NCI-H2196 treated with DMSO at 0.1 percent for 48 hours (cell line): Measurements from ENCODE around the gene CD101.

Source experiments
- DNase-seq: peaks from one replicate; lab custom pipeline; 2025; ENCODE audit not compliant: unreplicated experiment; lab: John Stamatoyannopoulos, UW

Gene CD101

GRCh38 chr1:117047271-117047670 is 45.7 kb downstream of the CD101 start:
- no peak for DNase-seq

GRCh38 chr1:117049857-117050256 is 48.3 kb downstream of the CD101 start:
- DNase-seq: no peak

GRCh38 chr1:117051224-117052064 is 49.9 kb downstream of the CD101 start:
- DNase-seq: no peak

- no peak for DNase-seq
Measured at GRCh38 chr1:117054068-117054467, 52.5 kb downstream of the CD101 start.

GRCh38 chr1:117058810-117059209 is 57.2 kb downstream of the CD101 start:
- DNase-seq: no peak

- peak; percentile 58 for DNase-seq
Measured at GRCh38 chr1:117059334-117059677, 57.7 kb downstream of the CD101 start.

- DNase-seq: peak; percentile 99
Measured at GRCh38 chr1:117059678-117060440, 58.3 kb downstream of the CD101 start, which contains the start of gene TTF2. TTF2 (plus strand) TSS chr1:117060326; CDS start chr1:117060347, 21 bp downstream.

- no peak for DNase-seq
Measured at GRCh38 chr1:117060441-117061317, 59.1 kb downstream of the CD101 start.

GRCh38 chr1:117061986-117062415 is 60.4 kb downstream of the CD101 start:
- no peak for DNase-seq

GRCh38 chr1:117066367-117066766 is 64.8 kb downstream of the CD101 start:
- no peak for DNase-seq

GRCh38 chr1:117067533-117068370 is 66.2 kb downstream of the CD101 start:
- peak; percentile 32 for DNase-seq

GRCh38 chr1:117068580-117068979 is 67.0 kb downstream of the CD101 start:
- DNase-seq: no peak

- DNase-seq: no peak
Measured at GRCh38 chr1:117069220-117069844, 67.8 kb downstream of the CD101 start.

GRCh38 chr1:117070124-117070523 is 68.6 kb downstream of the CD101 start:
- DNase-seq: no peak

- DNase-seq: no peak
Measured at GRCh38 chr1:117076648-117077047, 75.1 kb downstream of the CD101 start.

- no peak for DNase-seq
Measured at GRCh38 chr1:117077267-117077666, 75.7 kb downstream of the CD101 start.

GRCh38 chr1:117079737-117080136 is 78.2 kb downstream of the CD101 start:
- no peak for DNase-seq

- no peak for DNase-seq
Measured at GRCh38 chr1:117084231-117084630, 82.7 kb downstream of the CD101 start.
